C1 segment of cervical spinal cord (tissue), 14 donors: Measurements from ENCODE around the gene MRFAP1.

ENCODE experiments used
- DNase-seq, 14 donors: peaks; one replicate each; lab custom pipeline; 2025; lab: John Stamatoyannopoulos, UW

MRFAP1 gene

GRCh38 chr4:6689506-6689960 is 49.0 kb downstream of the MRFAP1 start:
- no peak for DNase-seq
